GM04504 (cell line): ENCODE data around the gene STAC.
"Not testable (repeated sequence)": the region's sequence is repeated elsewhere in the genome, so short reads cannot be mapped to it uniquely, and the experiment has no call there.

ENCODE experiments used
- DNase-seq: peaks from one replicate; pipeline ENCODE4 v3.0.0-alpha.2; 2012; ENCODE audit warnings: low read depth

Gene STAC

DNA sequence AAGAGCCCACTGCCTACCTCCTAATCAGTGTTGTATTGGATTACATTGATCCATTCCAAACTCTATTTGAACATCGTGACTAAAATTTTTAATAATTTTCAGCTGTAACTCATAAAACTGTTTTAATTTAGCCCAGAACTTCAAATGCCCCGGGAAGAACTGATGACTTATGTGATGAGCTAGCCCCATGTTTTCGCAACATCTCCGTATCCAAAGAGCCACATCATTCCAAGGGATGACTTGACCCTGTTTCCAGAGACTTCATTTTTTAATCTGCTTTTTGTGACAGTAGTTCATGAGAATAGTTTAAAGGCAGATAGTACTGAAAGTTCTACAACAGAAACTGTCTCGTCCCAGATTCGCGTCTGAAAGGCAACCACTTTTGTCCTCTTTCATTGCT is 97.4 kb downstream of the STAC start:
- DNase-seq: peak; percentile 84

- peak; percentile 79 for DNase-seq
These were observed 100.8 kb downstream of the STAC start for GRCh38 chr3:36480911-36481648.

- no peak for DNase-seq
These were observed 102.0 kb downstream of the STAC start for GRCh38 chr3:36482256-36482655.

DNA sequence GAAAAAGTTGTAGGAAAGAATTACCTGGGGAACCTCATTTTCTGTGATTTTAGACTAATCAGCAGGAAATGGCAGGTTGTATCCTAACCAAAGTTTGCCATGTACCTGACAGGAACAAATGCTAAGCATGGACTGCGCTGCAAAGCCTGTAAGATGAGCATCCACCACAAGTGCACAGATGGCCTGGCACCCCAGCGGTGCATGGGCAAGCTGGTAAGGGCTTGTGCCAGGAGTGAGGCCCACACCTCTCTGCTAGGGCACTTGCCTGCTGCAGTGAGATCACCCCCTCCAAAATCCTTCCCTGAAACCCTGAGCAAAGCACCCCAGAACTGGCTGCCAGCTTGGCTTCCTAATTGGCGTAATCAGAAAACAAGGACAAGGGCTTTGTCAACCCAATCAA is 102.6 kb downstream of the STAC start:
- no peak for DNase-seq

DNA sequence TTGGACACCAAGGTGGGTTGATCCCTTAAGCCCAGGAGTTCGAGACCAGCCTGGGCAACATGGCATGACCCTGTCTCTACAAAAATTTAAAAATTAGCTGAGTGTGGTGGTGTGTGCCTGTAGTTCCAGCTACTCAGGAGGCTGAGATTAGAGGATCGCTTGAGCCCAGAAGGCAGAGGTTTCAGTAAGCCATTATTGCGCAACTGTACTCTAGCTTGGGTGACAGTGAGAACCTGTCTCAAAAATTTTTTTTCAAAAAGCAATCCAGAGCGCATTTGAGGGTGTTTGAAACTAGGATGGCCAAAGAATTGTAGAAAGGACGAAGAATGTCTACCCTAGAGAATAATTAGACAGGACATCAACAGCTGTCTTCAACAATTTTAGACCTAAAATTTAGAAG is 103.4 kb downstream of the STAC start:
- DNase-seq: no peak

DNA sequence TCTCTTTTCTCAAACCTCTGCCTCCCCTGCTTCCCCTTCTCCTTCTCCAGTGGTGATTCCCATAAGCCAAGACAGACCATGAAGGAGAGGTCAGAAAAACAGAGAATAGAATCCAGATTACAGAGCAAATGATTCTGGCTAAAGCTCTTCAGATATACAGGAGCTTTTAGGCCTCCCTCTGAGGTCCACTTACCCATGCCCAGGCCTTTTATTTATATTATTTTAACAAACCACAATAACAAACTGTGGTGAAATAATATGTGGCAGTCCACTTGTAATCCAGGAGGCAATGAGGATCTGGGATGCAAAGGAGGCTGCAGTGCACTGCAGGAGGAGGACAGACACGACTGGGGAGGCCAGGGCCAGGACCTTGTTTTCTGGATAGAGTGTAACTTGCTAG is 104.1 kb downstream of the STAC start:
- no peak for DNase-seq

GRCh38 chr3:36486009-36486795 is 105.9 kb downstream of the STAC start:
- DNase-seq: no peak

DNA sequence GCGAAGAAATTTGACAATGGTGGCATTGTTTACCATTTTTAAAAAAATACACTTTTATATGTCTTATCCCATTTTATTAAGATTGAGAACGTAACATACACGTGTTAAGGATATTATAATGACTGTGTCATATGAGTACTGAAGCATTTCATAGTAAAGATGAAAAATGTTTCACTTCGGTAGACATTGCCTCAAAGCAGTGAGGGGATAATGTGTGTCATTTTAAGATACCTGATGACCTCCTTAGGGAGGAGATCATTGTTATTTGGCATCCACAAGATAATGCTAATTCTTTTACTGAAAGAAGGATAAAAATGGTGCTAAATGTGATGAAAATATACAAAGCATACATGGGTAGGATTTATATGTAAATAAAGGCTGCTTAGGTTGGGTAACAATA is 107.3 kb downstream of the STAC start:
- no peak for DNase-seq

DNA sequence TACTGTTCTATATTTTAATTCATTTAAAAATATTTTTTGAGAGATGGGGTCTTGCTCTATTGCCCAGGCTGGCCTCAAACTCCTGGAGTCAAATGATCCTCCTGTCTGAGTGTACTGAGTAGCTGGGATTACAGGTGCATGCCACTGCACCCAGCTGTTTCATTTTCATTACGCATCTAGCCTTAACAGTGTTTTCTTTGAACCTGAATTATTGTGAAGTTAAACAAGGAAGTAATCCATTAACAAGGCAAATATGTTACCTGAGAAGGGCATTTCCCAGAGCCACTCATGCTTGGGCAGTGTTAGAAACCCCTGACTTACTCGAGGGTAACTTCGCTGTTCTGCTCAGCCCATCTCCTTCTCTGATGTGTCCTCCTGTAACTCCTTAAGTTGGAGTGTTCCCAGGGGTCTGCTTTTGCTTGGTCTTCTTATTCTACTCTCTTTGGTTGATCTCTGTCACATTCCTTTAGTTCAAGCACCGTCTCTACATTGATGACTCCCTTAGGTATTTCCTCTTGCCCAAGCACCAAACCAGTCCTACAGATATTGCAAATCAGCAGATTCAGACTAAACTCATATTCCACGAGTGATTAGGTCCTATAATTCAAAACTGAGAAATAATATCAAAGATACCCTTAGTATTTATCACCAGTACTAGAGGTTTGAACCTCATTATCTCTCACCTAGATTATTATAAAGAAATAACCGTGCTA is 107.9 kb downstream of the STAC start:
- DNase-seq: no peak

GRCh38 chr3:36489101-36489500 is 108.8 kb downstream of the STAC start:
- DNase-seq: no peak

GRCh38 chr3:36489679-36490425 is 109.5 kb downstream of the STAC start:
- DNase-seq: no peak

- DNase-seq: no peak
These were observed 112.7 kb downstream of the STAC start for GRCh38 chr3:36493051-36493450.

- DNase-seq: peak; percentile 85
These were observed 114.3 kb downstream of the STAC start for GRCh38 chr3:36494461-36495109.

GRCh38 chr3:36496684-36497633 is 116.7 kb downstream of the STAC start:
- peak; percentile 81 for DNase-seq

GRCh38 chr3:36500053-36500452 is 119.7 kb downstream of the STAC start:
- DNase-seq: not testable (repeated sequence)

DNA sequence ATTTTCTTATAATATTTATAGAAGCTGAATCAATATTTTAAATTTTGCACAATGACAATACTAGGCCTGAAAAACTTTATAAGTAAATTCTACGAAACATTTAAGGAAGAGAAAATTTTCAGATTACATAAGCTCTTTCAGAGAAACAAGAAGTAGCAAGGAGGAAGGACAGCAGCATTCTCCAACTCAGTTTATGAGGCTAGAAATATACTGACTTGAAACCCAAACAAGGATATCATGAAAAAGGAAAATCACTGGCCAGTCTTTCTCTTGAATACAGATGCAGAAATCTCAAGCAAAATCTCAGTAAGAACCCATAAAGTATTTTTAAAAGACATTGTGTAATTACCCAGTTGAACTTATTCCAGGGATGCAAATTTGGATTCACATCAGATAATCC is 121.3 kb downstream of the STAC start:
- DNase-seq: no peak

DNA sequence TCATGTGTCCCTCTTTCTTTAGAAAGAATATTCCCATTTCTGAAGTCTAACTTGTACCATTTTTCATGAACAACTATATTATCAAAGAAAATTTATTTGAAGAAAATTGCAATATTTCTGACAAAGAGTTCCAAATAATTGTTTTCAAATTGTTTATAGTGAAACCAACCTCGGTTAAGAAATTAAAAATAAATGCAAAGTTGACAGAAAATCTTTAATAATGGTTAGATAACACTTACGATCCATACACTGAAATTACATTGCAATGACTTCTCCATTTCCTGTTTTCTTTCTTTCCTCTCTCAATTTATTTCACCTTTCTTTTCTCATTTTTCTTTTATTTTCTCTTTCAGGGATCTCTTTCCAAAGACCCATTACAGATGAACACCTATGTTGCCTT is 125.1 kb downstream of the STAC start:
- DNase-seq: no peak

DNA sequence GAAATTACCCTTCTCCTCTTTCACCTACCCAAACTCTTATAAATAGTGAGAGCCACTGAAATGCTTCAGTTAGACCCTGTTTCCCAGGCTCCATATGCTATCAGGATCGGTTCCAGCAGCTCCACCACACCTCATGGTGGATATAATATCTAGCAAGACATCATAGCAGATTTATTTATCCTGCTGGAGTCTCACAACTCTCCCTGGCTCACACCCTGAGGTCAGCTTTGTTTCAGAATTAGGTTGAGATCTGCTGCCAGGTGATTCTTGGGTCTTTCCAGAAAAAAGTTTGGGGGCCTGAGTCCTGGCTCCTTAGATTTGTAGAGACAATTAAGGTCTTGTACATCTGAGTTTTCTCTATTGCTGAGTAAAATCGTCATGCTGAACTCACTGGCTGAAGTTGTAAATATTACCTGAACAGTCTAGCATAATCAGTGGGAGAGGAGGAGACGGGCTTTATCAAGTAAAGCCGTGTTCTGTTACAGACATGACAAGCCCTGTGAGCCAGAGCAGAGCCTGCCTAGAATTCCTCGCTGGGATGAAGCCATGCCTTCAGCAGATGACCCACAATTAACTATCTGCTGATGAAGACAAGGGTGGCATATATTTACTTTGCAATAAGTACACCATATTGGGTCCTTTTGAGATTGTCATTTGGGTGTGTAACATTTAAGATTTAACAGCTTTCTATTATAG is 131.6 kb downstream of the STAC start:
- DNase-seq: no peak

DNA sequence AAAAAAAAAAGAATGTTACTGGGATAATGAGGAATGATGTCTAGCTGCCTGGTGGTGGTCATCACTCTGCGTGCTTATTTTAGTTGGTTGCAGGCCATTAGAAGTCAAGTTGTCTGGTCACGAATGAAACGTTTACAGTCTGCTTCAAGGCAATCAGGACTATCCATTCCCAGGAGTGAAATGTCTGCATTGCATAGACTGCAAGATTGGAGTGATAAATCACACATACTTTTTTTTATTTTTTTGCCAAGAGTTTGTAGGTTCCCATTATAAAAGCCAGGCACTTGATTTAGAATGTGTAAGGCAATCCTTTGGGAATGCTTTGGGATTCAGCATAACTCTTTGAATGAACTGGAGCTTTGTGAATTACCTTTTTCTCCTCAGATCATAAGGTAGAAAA is 132.3 kb downstream of the STAC start:
- DNase-seq: no peak

- DNase-seq: no peak
These were observed 133.9 kb downstream of the STAC start for GRCh38 chr3:36514171-36514570.
